ENCODE data around the gene FBXO45. TPM values are rescaled to one million over a fixed set of nuclear protein-coding genes. Genes with fewer than 3 reads are reported as not detected.

FBXO45 gene
- total RNA-seq, 1 donor from 2014 or later: 9.9 TPM

Other genes starting within 250 kb of the FBXO45 start
- gene TM4SF19, start 230.3 kb upstream of the FBXO45 start, total RNA-seq: 0.47 to 0.62 TPM in 2 of 3 replicates, not detected in the other
- gene UBXN7, start 136.2 kb upstream of the FBXO45 start, total RNA-seq: 57.6 to 69.4 TPM (median 62.5 TPM) in 3 replicates
- gene RNF168, start 64.9 kb upstream of the FBXO45 start, total RNA-seq: 18.3 to 21.9 TPM (median 19.5 TPM) in 3 replicates
- gene SMCO1, start 53.3 kb upstream of the FBXO45 start, total RNA-seq: not detected in 3 replicates
- gene WDR53, start 106 bp upstream of the FBXO45 start, total RNA-seq: 12.2 to 13.8 TPM (median 12.8 TPM) in 3 replicates
- gene NRROS, start 71.0 kb downstream of the FBXO45 start, total RNA-seq: 0.38 to 0.50 TPM in 2 of 3 replicates, not detected in the other
- 2.1 to 2.8 TPM (median 2.5 TPM) in 3 replicates for gene CEP19, start 143.6 kb downstream of the FBXO45 start, total RNA-seq
- gene PIGX, start 143.7 kb downstream of the FBXO45 start, total RNA-seq: 27.2 to 31.2 TPM (median 30.8 TPM) in 3 replicates
- 61.3 to 90.3 TPM (median 79.9 TPM) in 3 replicates for gene PAK2, start 171.2 kb downstream of the FBXO45 start, total RNA-seq

Data from chondrocyte (in vitro differentiated cells).